Prostate gland (tissue), 2 donors: ENCODE data around the gene BPIFB2. TPM values are rescaled to one million over a fixed set of nuclear protein-coding genes. Genes with fewer than 3 reads are reported as not detected.

Experiments
- DNase-seq: peaks from one replicate; pipeline ENCODE4 v3.0.0-alpha.2; 2019; ENCODE audit warnings: low spot score
- H3K27ac ChIP-seq, 2 donors: fragments of 200-600 bp; sonication (generic); 2 replicates each; pipeline ENCODE4 v1.5.1; 2017 to 2019
- H3K27me3 ChIP-seq: fragments of 200-600 bp; sonication (generic); replicated peaks from 2 replicates; pipeline ENCODE4 v1.5.1; 2019; ENCODE audit not compliant: insufficient read depth
- H3K36me3 ChIP-seq, 2 donors: fragments of 200-600 bp; sonication (generic); 1 replicate in 1 of 2; 2 replicates in 1 of 2; pipeline versions ENCODE4 v1.5.1 to v1.8.1; 2017 to 2019
- H3K4me1 ChIP-seq: fragments of 200-600 bp; sonication (generic); replicated peaks from 2 replicates; pipeline ENCODE4 v1.5.1; 2019
- H3K4me3 ChIP-seq, 2 donors: fragments of 200-600 bp; sonication (generic); 2 replicates each; pipeline ENCODE4 v1.5.1; 2017 to 2019
- H3K9me3 ChIP-seq: fragments of 200-600 bp; sonication (generic); 2 replicates; pipeline ENCODE4 v1.5.1; 2017
- CTCF ChIP-seq, 4 experiments: fragments of 200-600 bp in 2 of 4; fragments of 450-650 bp in 2 of 4; sonication (generic) in 2 of 4; IDR thresholded peaks; 1 replicate in 3 of 4; 2 replicates in 1 of 4; pipeline ENCODE4 v1.5.1; 2016 to 2019; ENCODE audit warnings: antibody characterized with exemption in 4 of 4, mild to moderate bottlenecking in 2 of 4, moderate library complexity in 2 of 4
- POLR2A ChIP-seq: fragments of 450-650 bp; IDR thresholded peaks from one replicate; pipeline ENCODE4 v1.6.1; 2016; ENCODE audit warnings: antibody characterized with exemption, mild to moderate bottlenecking
- POLR2AphosphoS5 ChIP-seq: sonication (generic); formaldehyde crosslinking; IDR thresholded peaks from one replicate; pipeline ENCODE4 v1.6.1; 2017; ENCODE audit warnings: antibody characterized with exemption
- WGBS: methylation state at CpG from one replicate; pipeline ENCODE4 v1.1.5; 2018; 5-methylcytosine and 5-hydroxymethylcytosine counted together
- intact Hi-C: fragments of 100-400 bp; cut with DNase I; formaldehyde crosslinking; loops from one replicate; pipeline ENCODE4 v1.14.2; 2022
- total RNA-seq, 2 donors: library from RNA; depleted of rRNA; stranded (reverse); fragments of >200 nt; gene quantifications; one replicate each; pipeline ENCODE4 v1.1.0, GENCODE V29; 2016

The BPIFB2 gene
- total RNA-seq, 2 donors from 2014 or later = 5.1 TPM; not detected in 1

- WGBS = 76% methylated on average over 5 of the region's 5 CpGs
- Histone ChIP-seq H3K27me3 (no peaks in the 10 kb centered on the region), H3K4me1 (no peaks in the 10 kb centered on the region), H3K36me3 (no peaks in the 10 kb centered on the region), H3K27ac (no peak overlapping the region), H3K4me3 (no peak overlapping the region), H3K9me3 (no peaks in the 10 kb centered on the region)
- DNase-seq = no peak
- no peak for TF ChIP-seq POLR2AphosphoS5
- intact Hi-C loops = no loop called here
Measured at GRCh38 chr20:33034115-33034514, 26.6 kb downstream of the BPIFB2 start.

- Histone ChIP-seq H3K27me3 (no peaks in the 10 kb centered on the region), H3K4me3 (no peak overlapping the region), H3K36me3 (no peaks in the 10 kb centered on the region), H3K27ac (no peak overlapping the region), H3K4me1 (no peaks in the 10 kb centered on the region), H3K9me3 (no peaks in the 10 kb centered on the region)
- intact Hi-C loops = no loop called here
- 81% methylated on average over 6 of the region's 6 CpGs for WGBS
- no peak for DNase-seq
- TF ChIP-seq CTCF (IDR thresholded peaks at IDR 0.05) = no peak
- TF ChIP-seq POLR2AphosphoS5 = no peak
- no peak for TF ChIP-seq POLR2A
Measured at GRCh38 chr20:33034901-33035492, 27.5 kb downstream of the BPIFB2 start.

GRCh38 chr20:33037456-33037855 lies 30.0 kb downstream of the BPIFB2 start:
- TF ChIP-seq POLR2AphosphoS5 (no peak), POLR2A (no peak), CTCF (IDR thresholded peaks at IDR 0.05) (no peak)
- Histone ChIP-seq H3K27me3 (no peaks in the 10 kb centered on the region), H3K36me3 (no peaks in the 10 kb centered on the region), H3K27ac (no peak overlapping the region), H3K4me1 (no peaks in the 10 kb centered on the region), H3K4me3 (no peak overlapping the region), H3K9me3 (no peaks in the 10 kb centered on the region)
- intact Hi-C loops = no loop called here
- 71% methylated on average over 5 of the region's 5 CpGs for WGBS
- no peak for DNase-seq

GRCh38 chr20:33038243-33038642 lies 30.7 kb downstream of the BPIFB2 start:
- no peaks in the 10 kb centered on the region for H3K36me3 ChIP-seq
- H3K27me3 ChIP-seq = no peaks in the 10 kb centered on the region
- H3K27ac ChIP-seq = no peak overlapping the region
- no peaks in the 10 kb centered on the region for H3K9me3 ChIP-seq
- H3K4me3 ChIP-seq = no peak overlapping the region
- WGBS = 93% methylated on average over 4 of the region's 4 CpGs
- intact Hi-C loops = no loop called here
- DNase-seq = no peak
- TF ChIP-seq CTCF (IDR thresholded peaks at IDR 0.05) (no peak), POLR2A (no peak), POLR2AphosphoS5 (no peak)
- no peaks in the 10 kb centered on the region for H3K4me1 ChIP-seq

GRCh38 chr20:33042430-33042829 lies 34.9 kb downstream of the BPIFB2 start:
- Histone ChIP-seq H3K36me3 (no peaks in the 10 kb centered on the region), H3K27ac (no peak overlapping the region), H3K4me1 (no peaks in the 10 kb centered on the region), H3K4me3 (no peak overlapping the region), H3K27me3 (no peaks in the 10 kb centered on the region), H3K9me3 (no peaks in the 10 kb centered on the region)
- no peak for DNase-seq
- intact Hi-C loops = no loop called here
- WGBS = 98% methylated on average over 3 of the region's 3 CpGs
- TF ChIP-seq CTCF (IDR thresholded peaks at IDR 0.05) (no peak), POLR2A (no peak), POLR2AphosphoS5 (no peak)
